HG03097 (cell line): Measurements from ENCODE around the gene PLA2G2E.

Source experiments
- ATAC-seq: cut with Tn5 transposase; IDR thresholded peaks from one replicate; pipeline ENCODE4 v1.9.1; 2021; ENCODE audit not compliant: unreplicated experiment, low FRiP score

Gene PLA2G2E

GRCh38 chr1:19923137-19923952 lies at the start of gene PLA2G2E:
Gene PLA2G2E, minus strand, starts transcription at chr1:19923617. Its CDS starts 58 bp downstream, at chr1:19923559.
- ATAC-seq, result no peak

GRCh38 chr1:19971664-19972063 lies 48.2 kb upstream of the PLA2G2E start:
- ATAC-seq, result no peak

- ATAC-seq, result no peak
Observed at GRCh38 chr1:19969898-19970660, 46.7 kb upstream of the PLA2G2E start.

GRCh38 chr1:19967808-19968207 lies 44.4 kb upstream of the PLA2G2E start:
- no peak for ATAC-seq

- no peak for ATAC-seq
Observed at GRCh38 chr1:19964542-19964941, 41.1 kb upstream of the PLA2G2E start.

- ATAC-seq, result no peak
Observed at GRCh38 chr1:19963636-19964035, 40.2 kb upstream of the PLA2G2E start.

- ATAC-seq, result no peak
Observed at GRCh38 chr1:19960591-19960990, 37.2 kb upstream of the PLA2G2E start.

- ATAC-seq, result no peak
Observed at GRCh38 chr1:19957779-19958178, 34.4 kb upstream of the PLA2G2E start.

GRCh38 chr1:19955534-19956170 lies 32.2 kb upstream of the PLA2G2E start:
- no peak for ATAC-seq

- ATAC-seq, result no peak
Observed at GRCh38 chr1:19954059-19954458, 30.6 kb upstream of the PLA2G2E start.

- ATAC-seq, result no peak
Observed at GRCh38 chr1:19949016-19949415, 25.6 kb upstream of the PLA2G2E start.

GRCh38 chr1:19946971-19947370 lies 23.6 kb upstream of the PLA2G2E start:
- ATAC-seq, result no peak

- no peak for ATAC-seq
Observed at GRCh38 chr1:19946331-19946751, 22.9 kb upstream of the PLA2G2E start.

- no peak for ATAC-seq
Observed at GRCh38 chr1:19945914-19946313, 22.5 kb upstream of the PLA2G2E start.

- ATAC-seq, result no peak
Observed at GRCh38 chr1:19942657-19943056, 19.2 kb upstream of the PLA2G2E start.

GRCh38 chr1:19942088-19942487 lies 18.7 kb upstream of the PLA2G2E start:
- no peak for ATAC-seq

GRCh38 chr1:19941206-19941568 lies 17.8 kb upstream of the PLA2G2E start:
- no peak for ATAC-seq

GRCh38 chr1:19940486-19941205 lies 17.2 kb upstream of the PLA2G2E start:
- no peak for ATAC-seq

- no peak for ATAC-seq
Observed at GRCh38 chr1:19938472-19938871, 15.1 kb upstream of the PLA2G2E start.

GRCh38 chr1:19936061-19936750 lies 12.8 kb upstream of the PLA2G2E start:
- ATAC-seq, result no peak
